Activated CD8-positive, alpha-beta memory T cell treated with anti-CD3 and anti-CD28 coated beads for 4 hours (primary cell): Measurements from ENCODE around the gene ROCK2.

Experiments used
- DNase-seq, 2 donors: peaks; one replicate each; pipeline ENCODE4 v3.0.0-alpha.2; 2020; ENCODE audit warnings: low read depth in 2 of 2

Gene ROCK2

DNA sequence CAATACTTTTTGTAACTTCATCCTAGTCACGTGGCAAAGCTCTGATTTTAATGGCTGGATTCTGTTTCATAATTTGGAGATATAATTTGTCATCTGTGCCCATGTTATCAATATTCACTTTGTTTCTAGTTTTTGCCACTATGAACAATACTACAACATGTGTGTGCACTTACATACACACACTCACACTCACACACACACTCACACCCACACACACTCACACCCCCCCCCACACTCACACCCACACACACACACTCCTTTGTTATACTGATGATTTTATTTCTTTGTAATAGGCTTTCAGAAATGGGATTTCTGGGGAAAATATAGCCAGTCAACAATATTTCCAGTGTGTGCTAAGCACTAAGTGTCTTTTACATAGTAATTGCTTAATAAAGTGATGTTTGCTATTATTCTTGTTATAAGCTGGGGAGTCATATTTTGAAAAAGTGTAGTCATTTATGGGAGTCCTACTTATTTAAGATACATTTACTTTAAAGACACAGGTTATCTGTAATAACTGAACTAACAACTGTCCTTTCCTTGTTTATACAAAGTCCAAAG is 22.8 kb upstream of the ROCK2 start:
- no peak for DNase-seq

- no peak for DNase-seq
Observed at GRCh38 chr2:11366326-11366741, 21.9 kb upstream of the ROCK2 start.

DNA sequence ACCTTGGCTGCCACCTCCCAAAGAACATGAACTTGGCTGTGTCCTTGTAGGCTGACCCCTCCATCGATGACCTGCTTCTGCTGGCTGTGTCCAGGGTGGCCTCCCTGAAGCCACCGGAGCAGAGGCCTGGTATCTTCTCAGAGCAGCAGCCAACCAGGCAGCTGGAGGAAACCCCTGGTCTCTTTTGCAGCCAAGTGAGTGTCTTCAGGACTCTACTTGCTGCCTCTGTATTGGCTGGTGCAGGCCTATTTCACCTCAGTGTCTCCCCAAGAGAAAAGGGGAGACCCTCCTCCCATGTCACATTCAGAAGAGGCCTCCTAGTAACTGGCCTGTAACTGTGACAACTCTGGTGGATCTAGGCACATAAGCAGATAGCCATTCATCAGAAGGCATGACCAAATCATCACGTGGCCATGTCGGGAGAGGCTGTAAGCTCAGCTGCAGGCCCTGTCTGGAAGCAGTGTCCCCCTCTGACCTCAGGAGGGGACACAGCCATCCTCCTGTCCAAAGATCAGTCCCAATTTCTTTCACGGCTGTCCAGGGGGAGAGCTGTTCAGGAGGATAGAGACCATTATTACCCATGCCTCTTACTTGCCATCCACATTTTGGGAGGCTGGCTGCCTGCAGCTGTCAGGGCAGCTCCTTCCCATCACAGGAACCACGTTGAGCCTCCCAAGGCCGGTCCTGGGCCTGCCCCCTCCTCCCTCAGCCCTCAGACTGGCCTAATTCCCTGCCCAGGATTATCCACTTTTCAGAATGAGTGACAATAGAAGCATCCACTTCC is 20.9 kb upstream of the ROCK2 start:
- DNase-seq: no peak

- DNase-seq: no peak
Observed at GRCh38 chr2:11364565-11364887, 20.1 kb upstream of the ROCK2 start.

GRCh38 chr2:11363868-11364564 is 19.6 kb upstream of the ROCK2 start:
- no peak for DNase-seq

DNA sequence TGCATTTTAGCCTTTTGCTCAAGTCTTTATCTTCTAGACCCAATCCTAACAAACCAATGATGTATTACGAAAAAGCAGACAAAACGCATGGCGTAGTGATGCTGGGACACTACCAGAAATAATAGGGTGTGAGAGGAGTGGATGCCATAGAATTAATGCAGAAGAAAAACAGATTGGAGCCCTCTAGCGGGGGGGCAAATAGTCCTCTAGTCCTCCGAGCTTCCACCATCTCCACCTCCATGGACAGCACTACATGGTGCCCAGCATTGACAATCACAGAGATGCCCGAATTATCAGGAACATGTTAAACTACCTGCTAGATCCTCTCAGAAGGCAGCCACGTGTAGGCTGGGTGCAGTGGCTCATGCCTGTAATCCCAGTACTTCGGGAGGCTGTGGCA is 15.4 kb upstream of the ROCK2 start:
- no peak for DNase-seq

- DNase-seq: no peak
Observed at GRCh38 chr2:11357428-11357972, 13.1 kb upstream of the ROCK2 start.

GRCh38 chr2:11356764-11357163 is 12.3 kb upstream of the ROCK2 start:
- no peak for DNase-seq

GRCh38 chr2:11355194-11356053 is 11.0 kb upstream of the ROCK2 start:
- no peak for DNase-seq

DNA sequence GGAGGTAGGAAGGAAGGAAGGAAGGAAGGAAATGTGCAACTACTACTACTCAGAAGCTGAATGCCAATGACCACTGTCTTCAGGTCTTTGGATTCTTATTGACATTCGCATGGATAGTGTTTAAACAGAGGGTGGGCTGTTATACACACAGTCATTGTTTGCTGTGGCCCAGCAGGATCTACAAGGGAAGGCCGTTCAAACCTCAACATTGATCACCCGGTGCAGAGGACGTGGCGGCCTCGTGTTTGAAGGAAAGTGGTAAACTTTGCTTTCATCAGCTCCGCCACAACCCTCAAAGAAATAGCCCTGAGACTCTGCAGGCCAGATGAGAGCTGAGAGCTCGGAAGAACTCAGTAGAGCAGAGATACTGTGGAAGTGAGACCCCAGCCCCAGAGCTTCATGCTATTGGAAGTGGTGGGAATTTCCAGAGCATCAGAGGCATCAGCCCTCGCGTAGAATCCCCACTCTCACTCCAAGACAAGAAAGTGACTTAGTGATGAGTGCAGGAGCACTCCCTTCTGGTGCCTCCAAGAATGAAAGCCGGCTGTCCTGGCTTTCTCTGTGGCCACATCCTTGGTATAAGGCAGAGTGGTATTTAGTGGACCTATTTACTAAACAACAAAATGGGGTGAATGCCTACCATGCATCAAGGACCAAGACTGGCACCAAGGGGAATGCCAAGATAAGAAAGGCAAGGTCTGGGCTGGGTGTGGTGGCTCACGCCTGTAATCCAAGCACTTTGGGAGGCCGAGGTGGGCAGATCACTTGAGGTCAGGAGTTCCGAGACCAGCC is 10.1 kb upstream of the ROCK2 start:
- DNase-seq: no peak

- no peak for DNase-seq
Observed at GRCh38 chr2:11352781-11353537, 8.5 kb upstream of the ROCK2 start.

GRCh38 chr2:11348209-11348749 is 3.8 kb upstream of the ROCK2 start:
- DNase-seq: no peak

GRCh38 chr2:11347403-11347959 is 3.0 kb upstream of the ROCK2 start:
- DNase-seq: no peak

GRCh38 chr2:11346023-11346482 is 1.6 kb upstream of the ROCK2 start:
- DNase-seq: no peak

DNA sequence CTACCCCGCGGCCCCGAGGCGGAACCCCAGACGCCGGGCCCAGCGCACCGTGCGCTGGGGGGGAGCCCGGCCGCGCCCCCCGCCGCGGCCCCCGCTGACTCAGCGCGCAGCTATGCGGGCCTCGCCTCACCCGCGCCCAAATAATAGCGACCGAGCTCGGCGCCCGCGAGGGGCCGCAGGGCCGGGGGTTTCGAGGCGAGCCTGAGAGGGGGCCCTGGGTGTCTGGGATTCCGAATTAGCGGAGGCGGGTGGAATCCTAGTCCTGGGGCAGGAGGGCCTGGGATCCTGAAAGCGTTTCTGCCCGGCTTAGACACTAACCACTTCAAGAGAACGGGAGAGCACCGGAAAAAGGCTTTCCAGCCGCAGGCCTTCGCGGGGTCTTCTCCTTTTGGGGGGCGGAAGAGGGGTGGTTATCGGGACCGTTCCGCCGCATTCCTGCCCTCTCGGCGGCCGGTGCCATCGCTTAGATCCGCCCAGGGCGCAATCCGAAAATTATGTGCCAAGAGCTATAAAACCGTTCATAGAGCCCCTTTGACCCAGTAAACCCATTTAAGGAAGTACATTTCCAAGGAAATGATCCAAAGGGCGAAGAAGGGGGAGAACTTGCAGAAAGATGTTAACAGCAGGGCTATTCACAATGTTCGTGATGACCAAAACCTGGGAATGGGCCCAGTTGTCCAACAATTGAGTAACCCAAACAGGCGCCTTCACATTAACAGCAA is 681 bp upstream of the ROCK2 start:
- DNase-seq: peak in 1 of 2 donors; percentile 3

DNA sequence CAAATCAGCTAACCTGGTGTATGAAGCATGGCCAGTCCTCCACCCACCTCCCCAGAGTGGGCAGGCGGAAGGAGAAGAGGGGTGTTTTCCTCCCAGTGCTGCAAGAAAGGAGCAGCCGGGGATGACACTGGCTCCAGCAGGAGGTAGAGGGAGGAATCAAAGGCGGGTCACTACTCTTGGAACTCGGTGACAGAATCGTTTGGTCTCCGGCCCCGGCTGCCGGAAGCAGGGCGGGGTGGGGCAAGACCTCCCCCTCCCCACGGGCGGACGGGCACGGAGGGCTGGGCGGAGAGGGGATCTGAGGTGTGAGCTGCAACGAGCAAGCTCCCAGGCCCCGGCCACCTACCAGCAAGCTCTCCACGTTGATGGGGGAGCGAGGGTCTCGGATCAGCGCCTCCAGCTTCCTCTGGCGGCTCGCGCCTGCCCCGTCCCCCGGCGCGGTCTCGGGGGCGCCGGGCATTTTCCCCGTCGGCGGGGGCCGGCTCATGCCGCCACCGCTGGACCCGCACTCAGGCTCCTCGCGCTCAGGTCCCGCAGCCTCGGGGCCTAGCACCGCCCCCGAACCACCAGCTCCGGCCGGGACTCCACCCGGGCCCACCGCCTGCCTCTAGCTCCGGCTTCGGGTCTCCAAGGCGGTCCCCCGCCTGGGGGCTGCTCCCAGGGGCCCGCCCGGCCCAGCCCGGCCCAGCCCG is 640 bp downstream of the ROCK2 start:
- peak in 1 of 2 donors; percentile 2 for DNase-seq

DNA sequence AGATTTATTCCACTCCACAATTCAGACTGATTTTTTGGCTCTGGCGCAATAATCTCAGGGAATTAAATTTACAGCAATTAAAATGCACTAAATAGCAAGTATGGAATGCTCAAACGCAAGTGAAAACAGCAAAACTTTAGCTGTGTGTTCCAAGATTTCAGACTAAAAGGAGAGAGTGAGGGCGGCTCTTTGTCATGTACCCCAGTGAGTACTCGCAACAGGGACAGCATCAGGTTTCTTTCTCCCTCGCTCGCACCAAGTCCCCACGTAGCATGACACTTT is 1.1 kb downstream of the ROCK2 start:
- DNase-seq: no peak

DNA sequence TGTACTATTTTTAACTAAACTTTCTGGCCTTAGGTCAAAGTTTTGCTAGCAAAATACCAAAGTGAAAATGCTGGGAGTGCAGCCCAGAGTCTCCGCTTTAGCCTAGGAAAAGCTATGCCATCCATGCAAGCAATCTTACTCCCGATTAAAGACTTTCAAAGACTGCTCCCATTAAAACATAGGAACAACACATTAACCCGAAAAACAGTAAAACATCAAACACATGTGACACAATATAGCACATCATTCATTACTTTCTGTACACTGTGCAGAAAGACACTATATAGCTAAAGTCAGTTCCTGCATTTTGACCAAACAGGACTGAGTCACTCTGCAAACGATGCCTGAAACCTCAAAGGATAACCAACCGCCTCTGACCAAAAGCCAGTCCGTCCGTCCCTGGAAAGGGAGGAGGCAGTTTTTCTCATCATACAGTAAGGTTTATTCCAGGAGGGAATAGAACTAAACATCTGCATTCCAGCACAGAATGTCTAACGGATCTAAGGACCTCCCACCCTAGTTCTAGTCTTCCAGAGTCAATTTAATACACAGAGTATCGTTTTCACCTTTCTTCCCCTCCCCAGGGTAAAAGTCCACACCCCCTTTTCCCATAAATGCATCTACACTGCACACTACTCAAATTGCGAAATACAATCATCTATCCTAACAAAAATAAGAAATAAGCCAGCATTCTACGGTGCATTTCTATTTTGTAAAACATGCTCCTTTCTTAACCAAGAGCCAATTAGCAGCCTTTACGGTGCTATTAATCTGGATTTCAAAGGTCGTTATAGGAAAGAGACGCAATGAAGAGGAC is 1.7 kb downstream of the ROCK2 start:
- DNase-seq: no peak
